Measurements from ENCODE around the gene TMEM43. TPM values are rescaled to one million over a fixed set of nuclear protein-coding genes. Genes with fewer than 3 reads are reported as not detected.
A peak's percentile ranks its signal among the peaks of the same experiment; 100 is the strongest.

TMEM43 gene
- total and polyA plus RNA-seq, 2 of the 13 experiments (the other 11 are each of a cell fraction or from before 2014, with no cell fraction given): 48.9 to 50.5 TPM

- 0 out of 2 replicates have a peak, but pooled peaks have one; percentile 18 for TF ChIP-seq ZNF609 (CRISPR knock-in tag; IDR thresholded peaks at IDR 0.05; ENCODE audit: borderline replicate concordance)
- peak; percentile 93 for TF ChIP-seq ETV5 (CRISPR knock-in tag; IDR thresholded peaks at IDR 0.05; ENCODE audit: borderline replicate concordance)
- TF ChIP-seq XBP1 (CRISPR knock-in tag; IDR thresholded peaks at IDR 0.05): no peak
- TF ChIP-seq DMAP1 (CRISPR knock-in tag; IDR thresholded peaks at IDR 0.05): peak; percentile 56; the same call in 1 of the 2 replicates
- TF ChIP-seq GLMP (CRISPR knock-in tag; IDR thresholded peaks at IDR 0.05; ENCODE audit: borderline replicate concordance): no peak
- TF ChIP-seq ZNF589 (CRISPR knock-in tag; conservative IDR thresholded peaks at IDR 0.05): no peak
- TF ChIP-seq ZNF317 (CRISPR knock-in tag; IDR thresholded peaks at IDR 0.05): no peak
- no peak; the same call in 1 of the 2 replicates for TF ChIP-seq ZNF136 (CRISPR knock-in tag; IDR thresholded peaks at IDR 0.05; ENCODE audit: low read depth)
- no peak for TF ChIP-seq TBP (CRISPR knock-in tag; IDR thresholded peaks at IDR 0.05)
- no peak for TF ChIP-seq FOXO1 (CRISPR knock-in tag; IDR thresholded peaks at IDR 0.05)
- TF ChIP-seq ZNF292 (CRISPR knock-in tag; IDR thresholded peaks at IDR 0.05; ENCODE audit: borderline replicate concordance, low read depth): no peak
- TF ChIP-seq ZNF639 (CRISPR knock-in tag; conservative IDR thresholded peaks at IDR 0.05): no peak
- peak; percentile 76 for TF ChIP-seq ZNF772 (CRISPR knock-in tag; IDR thresholded peaks at IDR 0.05)
- TF ChIP-seq ETS1 (CRISPR knock-in tag; IDR thresholded peaks at IDR 0.05): no peak
- TF ChIP-seq ARHGAP35 (CRISPR knock-in tag; IDR thresholded peaks at IDR 0.05; ENCODE audit: borderline replicate concordance): peak; percentile 28; the same call in 1 of the 2 replicates
- no peak for TF ChIP-seq KLF11 (CRISPR knock-in tag; IDR thresholded peaks at IDR 0.05)
- TF ChIP-seq ZNF768 (CRISPR knock-in tag; IDR thresholded peaks at IDR 0.05): peak; percentile 69; the same call in 1 of the 2 replicates
- peak; percentile 87 for TF ChIP-seq ELF3 (CRISPR knock-in tag; IDR thresholded peaks at IDR 0.05)
- TF ChIP-seq CAMTA2 (CRISPR knock-in tag; IDR thresholded peaks at IDR 0.05; ENCODE audit: borderline replicate concordance): peak; percentile 72
- no peak for TF ChIP-seq TCF12 (IDR thresholded peaks at IDR 0.05)
- no peak for TF ChIP-seq TCF12 (CRISPR knock-in tag; IDR thresholded peaks at IDR 0.05)
- no peak for TF ChIP-seq HIVEP1 (CRISPR knock-in tag; IDR thresholded peaks at IDR 0.05)
Measured at GRCh38 chr3:14178247-14179113, 53.6 kb downstream of the TMEM43 start, which contains the start of the genes LSM3 and XPC (continued).
